ENCODE data around the gene C19orf44. TPM values are rescaled to one million over a fixed set of nuclear protein-coding genes. Genes with fewer than 3 reads are reported as not detected.

C19orf44 gene
- total and polyA plus RNA-seq, 2 experiments from 2014 or later = 2.5 to 5.9 TPM

DNA sequence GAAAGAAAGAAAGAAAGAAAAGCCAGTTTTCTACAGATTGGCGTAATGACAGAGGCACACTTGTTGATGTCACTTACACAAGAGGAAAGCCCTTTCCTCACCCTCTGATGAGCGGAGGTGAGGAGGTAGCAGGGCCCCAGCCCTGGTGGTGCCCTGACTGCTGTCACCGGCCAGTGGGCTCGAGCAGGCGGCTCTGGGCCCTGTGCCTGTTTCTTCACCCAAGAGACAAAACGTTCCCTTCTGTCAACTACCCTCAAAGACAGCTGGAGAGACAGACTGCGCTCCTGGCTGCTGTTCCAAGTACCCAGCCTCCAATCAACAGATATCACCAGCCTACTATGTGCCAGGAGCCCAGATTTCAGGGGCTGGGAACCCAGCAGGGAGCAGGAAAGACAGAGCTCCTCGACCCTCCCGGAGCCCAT lies 34.6 kb upstream of the C19orf44 start (continued):
- TF ChIP-seq ZNF114 (CRISPR knock-in tag; IDR thresholded peaks at IDR 0.05) (no peak), NANOG (IDR thresholded peaks at IDR 0.05; ENCODE audit: borderline replicate concordance) (no peak), STAT1 (IDR thresholded peaks at IDR 0.05; ENCODE audit: unreplicated experiment) (no peak), EZH2phosphoT487 (IDR thresholded peaks at IDR 0.05; ENCODE audit: unreplicated experiment) (no peak), EZH2 (IDR thresholded peaks at IDR 0.05; ENCODE audit: low read depth, unreplicated experiment) (no peak)

DNA sequence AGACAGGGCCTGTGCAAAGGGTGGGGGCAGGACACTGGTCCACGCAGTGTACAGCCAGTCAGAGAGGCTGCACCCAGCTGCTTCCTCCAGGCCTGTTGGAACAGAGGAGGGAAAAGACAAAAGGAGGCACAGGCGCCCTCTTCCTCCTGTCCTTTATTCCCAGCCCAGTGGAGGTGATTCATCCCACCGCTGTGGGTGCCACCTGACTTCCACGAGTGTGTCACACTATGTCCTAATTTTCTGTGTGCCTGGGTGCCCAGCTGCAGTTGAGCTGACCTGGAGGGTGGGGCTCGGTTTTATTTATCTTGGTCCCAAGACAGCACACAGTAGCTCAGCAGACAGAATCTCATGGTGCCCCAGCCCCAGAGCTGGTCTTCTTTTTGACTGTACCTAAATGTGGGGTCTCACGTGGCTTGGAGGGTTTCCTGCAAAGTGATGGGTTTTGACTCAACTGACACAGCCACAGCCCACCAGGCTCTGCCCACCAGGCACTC lies 33.4 kb upstream of the C19orf44 start:
- peaks cover 13% of the 10 kb centered on the region for H3K27me3 Mint-ChIP-seq (ENCODE audit: insufficient read depth, low read depth, poor library complexity)
- H3K4me1 Mint-ChIP-seq = peaks cover 37% of the 10 kb centered on the region
- peaks cover 4% of the 10 kb centered on the region; the same call in 2 of the 3 replicates for H3K36me3 Mint-ChIP-seq (ENCODE audit: low read depth)
- peaks cover 100% of the 10 kb centered on the region for H3K79me2 ChIP-seq (replicated peaks; ENCODE audit: insufficient read depth)
- no peak overlapping the region for H3K27ac ChIP-seq (ENCODE audit: low read depth)
- peaks cover 51% of the 10 kb centered on the region for H4K20me1 ChIP-seq (replicated peaks; ENCODE audit: insufficient read depth)
- ATAC-seq (no peak), DNase-seq (ENCODE audit: low spot score) (no peak)
- H3K27ac Mint-ChIP-seq = 0 out of 2 replicates have a peak overlapping the region, but pooled peaks have one; percentile 68
- H3K4me3 ChIP-seq = no peak overlapping the region
- H2AFZ ChIP-seq = no peak overlapping the region
- H3F3A ChIP-seq (replicated peaks; ENCODE audit: low read depth) = no peaks in the 10 kb centered on the region; the same call in 1 of the 2 replicates
- H3K4me2 ChIP-seq = no peak overlapping the region
- H3K4me1 ChIP-seq (ENCODE audit: insufficient read depth) = peaks cover 21% of the 10 kb centered on the region
- no peak overlapping the region for H3K4me3 Mint-ChIP-seq
- no peaks in the 10 kb centered on the region for H3K27me3 ChIP-seq (ENCODE audit: insufficient read depth)
- H3K9me2 ChIP-seq (ENCODE audit: insufficient read depth) = no peaks in the 10 kb centered on the region
- H3K9me3 Mint-ChIP-seq = no peaks in the 10 kb centered on the region
- H3K36me3 ChIP-seq (ENCODE audit: insufficient read depth) = no peaks in the 10 kb centered on the region
- no peak for TF ChIP-seq EZH2phosphoT487 (IDR thresholded peaks at IDR 0.05; ENCODE audit: unreplicated experiment)
- no peak for TF ChIP-seq ZNF331 (CRISPR knock-in tag; IDR thresholded peaks at IDR 0.05; ENCODE audit: low read depth)
- no peak for TF ChIP-seq ZNF114 (CRISPR knock-in tag; IDR thresholded peaks at IDR 0.05)
- TF ChIP-seq EZH2 (IDR thresholded peaks at IDR 0.05; ENCODE audit: low read depth, unreplicated experiment) = no peak
- no peak for TF ChIP-seq POLR2AphosphoS5 (IDR thresholded peaks at IDR 0.05; ENCODE audit: low read depth)
- no peak for TF ChIP-seq STAT1 (IDR thresholded peaks at IDR 0.05; ENCODE audit: unreplicated experiment)
- TF ChIP-seq, protein P1, sequence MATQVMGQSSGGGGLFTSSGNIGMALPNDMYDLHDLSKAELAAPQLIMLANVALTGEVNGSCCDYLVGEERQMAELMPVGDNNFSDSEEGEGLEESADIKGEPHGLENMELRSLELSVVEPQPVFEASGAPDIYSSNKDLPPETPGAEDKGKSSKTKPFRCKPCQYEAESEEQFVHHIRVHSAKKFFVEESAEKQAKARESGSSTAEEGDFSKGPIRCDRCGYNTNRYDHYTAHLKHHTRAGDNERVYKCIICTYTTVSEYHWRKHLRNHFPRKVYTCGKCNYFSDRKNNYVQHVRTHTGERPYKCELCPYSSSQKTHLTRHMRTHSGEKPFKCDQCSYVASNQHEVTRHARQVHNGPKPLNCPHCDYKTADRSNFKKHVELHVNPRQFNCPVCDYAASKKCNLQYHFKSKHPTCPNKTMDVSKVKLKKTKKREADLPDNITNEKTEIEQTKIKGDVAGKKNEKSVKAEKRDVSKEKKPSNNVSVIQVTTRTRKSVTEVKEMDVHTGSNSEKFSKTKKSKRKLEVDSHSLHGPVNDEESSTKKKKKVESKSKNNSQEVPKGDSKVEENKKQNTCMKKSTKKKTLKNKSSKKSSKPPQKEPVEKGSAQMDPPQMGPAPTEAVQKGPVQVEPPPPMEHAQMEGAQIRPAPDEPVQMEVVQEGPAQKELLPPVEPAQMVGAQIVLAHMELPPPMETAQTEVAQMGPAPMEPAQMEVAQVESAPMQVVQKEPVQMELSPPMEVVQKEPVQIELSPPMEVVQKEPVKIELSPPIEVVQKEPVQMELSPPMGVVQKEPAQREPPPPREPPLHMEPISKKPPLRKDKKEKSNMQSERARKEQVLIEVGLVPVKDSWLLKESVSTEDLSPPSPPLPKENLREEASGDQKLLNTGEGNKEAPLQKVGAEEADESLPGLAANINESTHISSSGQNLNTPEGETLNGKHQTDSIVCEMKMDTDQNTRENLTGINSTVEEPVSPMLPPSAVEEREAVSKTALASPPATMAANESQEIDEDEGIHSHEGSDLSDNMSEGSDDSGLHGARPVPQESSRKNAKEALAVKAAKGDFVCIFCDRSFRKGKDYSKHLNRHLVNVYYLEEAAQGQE (IDR thresholded peaks at IDR 0.05; ENCODE audit: unreplicated experiment) = no peak
- TF ChIP-seq, protein P2, sequence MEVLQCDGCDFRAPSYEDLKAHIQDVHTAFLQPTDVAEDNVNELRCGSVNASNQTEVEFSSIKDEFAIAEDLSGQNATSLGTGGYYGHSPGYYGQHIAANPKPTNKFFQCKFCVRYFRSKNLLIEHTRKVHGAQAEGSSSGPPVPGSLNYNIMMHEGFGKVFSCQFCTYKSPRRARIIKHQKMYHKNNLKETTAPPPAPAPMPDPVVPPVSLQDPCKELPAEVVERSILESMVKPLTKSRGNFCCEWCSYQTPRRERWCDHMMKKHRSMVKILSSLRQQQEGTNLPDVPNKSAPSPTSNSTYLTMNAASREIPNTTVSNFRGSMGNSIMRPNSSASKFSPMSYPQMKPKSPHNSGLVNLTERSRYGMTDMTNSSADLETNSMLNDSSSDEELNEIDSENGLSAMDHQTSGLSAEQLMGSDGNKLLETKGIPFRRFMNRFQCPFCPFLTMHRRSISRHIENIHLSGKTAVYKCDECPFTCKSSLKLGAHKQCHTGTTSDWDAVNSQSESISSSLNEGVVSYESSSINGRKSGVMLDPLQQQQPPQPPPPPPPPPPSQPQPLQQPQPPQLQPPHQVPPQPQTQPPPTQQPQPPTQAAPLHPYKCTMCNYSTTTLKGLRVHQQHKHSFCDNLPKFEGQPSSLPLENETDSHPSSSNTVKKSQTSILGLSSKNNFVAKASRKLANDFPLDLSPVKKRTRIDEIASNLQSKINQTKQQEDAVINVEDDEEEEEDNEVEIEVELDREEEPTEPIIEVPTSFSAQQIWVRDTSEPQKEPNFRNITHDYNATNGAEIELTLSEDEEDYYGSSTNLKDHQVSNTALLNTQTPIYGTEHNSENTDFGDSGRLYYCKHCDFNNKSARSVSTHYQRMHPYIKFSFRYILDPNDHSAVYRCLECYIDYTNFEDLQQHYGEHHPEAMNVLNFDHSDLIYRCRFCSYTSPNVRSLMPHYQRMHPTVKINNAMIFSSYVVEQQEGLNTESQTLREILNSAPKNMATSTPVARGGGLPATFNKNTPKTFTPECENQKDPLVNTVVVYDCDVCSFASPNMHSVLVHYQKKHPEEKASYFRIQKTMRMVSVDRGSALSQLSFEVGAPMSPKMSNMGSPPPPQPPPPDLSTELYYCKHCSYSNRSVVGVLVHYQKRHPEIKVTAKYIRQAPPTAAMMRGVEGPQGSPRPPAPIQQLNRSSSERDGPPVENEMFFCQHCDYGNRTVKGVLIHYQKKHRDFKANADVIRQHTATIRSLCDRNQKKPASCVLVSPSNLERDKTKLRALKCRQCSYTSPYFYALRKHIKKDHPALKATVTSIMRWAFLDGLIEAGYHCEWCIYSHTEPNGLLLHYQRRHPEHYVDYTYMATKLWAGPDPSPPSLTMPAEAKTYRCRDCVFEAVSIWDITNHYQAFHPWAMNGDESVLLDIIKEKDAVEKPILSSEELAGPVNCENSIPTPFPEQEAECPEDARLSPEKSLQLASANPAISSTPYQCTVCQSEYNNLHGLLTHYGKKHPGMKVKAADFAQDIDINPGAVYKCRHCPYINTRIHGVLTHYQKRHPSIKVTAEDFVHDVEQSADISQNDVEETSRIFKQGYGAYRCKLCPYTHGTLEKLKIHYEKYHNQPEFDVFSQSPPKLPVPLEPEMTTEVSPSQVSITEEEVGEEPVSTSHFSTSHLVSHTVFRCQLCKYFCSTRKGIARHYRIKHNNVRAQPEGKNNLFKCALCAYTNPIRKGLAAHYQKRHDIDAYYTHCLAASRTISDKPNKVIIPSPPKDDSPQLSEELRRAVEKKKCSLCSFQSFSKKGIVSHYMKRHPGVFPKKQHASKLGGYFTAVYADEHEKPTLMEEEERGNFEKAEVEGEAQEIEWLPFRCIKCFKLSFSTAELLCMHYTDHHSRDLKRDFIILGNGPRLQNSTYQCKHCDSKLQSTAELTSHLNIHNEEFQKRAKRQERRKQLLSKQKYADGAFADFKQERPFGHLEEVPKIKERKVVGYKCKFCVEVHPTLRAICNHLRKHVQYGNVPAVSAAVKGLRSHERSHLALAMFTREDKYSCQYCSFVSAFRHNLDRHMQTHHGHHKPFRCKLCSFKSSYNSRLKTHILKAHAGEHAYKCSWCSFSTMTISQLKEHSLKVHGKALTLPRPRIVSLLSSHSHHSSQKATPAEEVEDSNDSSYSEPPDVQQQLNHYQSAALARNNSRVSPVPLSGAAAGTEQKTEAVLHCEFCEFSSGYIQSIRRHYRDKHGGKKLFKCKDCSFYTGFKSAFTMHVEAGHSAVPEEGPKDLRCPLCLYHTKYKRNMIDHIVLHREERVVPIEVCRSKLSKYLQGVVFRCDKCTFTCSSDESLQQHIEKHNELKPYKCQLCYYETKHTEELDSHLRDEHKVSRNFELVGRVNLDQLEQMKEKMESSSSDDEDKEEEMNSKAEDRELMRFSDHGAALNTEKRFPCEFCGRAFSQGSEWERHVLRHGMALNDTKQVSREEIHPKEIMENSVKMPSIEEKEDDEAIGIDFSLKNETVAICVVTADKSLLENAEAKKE (CRISPR knock-in tag; IDR thresholded peaks at IDR 0.05) = no peak
- TF ChIP-seq, protein P3, sequence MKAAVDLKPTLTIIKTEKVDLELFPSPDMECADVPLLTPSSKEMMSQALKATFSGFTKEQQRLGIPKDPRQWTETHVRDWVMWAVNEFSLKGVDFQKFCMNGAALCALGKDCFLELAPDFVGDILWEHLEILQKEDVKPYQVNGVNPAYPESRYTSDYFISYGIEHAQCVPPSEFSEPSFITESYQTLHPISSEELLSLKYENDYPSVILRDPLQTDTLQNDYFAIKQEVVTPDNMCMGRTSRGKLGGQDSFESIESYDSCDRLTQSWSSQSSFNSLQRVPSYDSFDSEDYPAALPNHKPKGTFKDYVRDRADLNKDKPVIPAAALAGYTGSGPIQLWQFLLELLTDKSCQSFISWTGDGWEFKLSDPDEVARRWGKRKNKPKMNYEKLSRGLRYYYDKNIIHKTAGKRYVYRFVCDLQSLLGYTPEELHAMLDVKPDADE (IDR thresholded peaks at IDR 0.05) = no peak
- TF ChIP-seq JUNB (IDR thresholded peaks at IDR 0.05; ENCODE audit: unreplicated experiment) = no peak
- TF ChIP-seq, protein P4, sequence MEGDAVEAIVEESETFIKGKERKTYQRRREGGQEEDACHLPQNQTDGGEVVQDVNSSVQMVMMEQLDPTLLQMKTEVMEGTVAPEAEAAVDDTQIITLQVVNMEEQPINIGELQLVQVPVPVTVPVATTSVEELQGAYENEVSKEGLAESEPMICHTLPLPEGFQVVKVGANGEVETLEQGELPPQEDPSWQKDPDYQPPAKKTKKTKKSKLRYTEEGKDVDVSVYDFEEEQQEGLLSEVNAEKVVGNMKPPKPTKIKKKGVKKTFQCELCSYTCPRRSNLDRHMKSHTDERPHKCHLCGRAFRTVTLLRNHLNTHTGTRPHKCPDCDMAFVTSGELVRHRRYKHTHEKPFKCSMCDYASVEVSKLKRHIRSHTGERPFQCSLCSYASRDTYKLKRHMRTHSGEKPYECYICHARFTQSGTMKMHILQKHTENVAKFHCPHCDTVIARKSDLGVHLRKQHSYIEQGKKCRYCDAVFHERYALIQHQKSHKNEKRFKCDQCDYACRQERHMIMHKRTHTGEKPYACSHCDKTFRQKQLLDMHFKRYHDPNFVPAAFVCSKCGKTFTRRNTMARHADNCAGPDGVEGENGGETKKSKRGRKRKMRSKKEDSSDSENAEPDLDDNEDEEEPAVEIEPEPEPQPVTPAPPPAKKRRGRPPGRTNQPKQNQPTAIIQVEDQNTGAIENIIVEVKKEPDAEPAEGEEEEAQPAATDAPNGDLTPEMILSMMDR (conservative IDR thresholded peaks at IDR 0.05; ENCODE audit: low read depth in 2 of 2) = no peak
- no peak for TF ChIP-seq NANOG (IDR thresholded peaks at IDR 0.05; ENCODE audit: borderline replicate concordance)
